Amniotic stem cell (primary cell): ENCODE measurements around the gene STX1A.
"Not testable (repeated sequence)": the region's sequence is repeated elsewhere in the genome, so short reads cannot be mapped to it uniquely, and the experiment has no call there.

Source experiments
- DNase-seq: peaks from one replicate; lab custom pipeline; 2025; lab: John Stamatoyannopoulos, UW

Gene STX1A

GRCh38 chr7:73682745-73683055 is 36.8 kb downstream of the STX1A start:
- no peak for DNase-seq

- DNase-seq, result no peak
These were observed 38.4 kb downstream of the STX1A start for GRCh38 chr7:73681031-73681430.

DNA sequence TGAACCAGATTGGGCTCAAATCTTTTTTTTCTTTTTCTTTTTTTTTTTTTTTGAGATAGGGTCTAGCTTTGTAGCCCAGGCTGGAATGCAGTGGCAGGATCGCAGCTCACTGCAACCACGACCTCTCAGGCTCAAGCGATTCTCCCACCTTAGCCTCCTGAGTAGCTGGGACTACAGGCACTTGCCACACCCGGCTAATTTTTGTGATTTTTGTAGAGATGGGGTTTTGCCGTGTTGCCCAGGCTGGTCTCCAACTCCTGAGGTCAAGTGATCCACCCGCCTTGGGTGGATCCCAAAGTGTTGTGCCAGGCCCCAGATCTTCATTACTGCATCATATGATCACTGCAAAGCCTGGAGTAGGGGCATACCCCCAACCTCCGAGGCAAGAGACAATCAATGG is 39.0 kb downstream of the STX1A start:
- DNase-seq, result no peak

DNA sequence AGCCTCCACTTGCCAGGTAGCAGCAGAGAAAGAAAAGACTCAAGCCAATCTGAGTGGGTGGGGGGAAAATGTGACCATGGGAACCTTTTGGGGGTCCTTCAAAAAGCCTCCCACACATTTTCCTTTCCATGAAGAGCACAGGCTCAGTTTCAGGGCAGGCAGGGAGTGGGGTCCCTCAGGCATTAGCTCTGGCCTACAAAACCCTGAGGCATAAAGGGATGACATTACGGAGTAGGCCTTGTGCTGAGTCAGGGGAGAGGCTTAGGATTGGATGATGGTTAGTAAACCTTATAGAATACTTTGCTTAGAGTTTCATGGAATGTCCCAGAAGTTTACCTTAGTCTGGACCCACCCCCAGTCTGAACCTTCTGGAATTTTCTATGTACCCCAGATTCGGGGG is 39.8 kb downstream of the STX1A start:
- DNase-seq, result no peak

DNA sequence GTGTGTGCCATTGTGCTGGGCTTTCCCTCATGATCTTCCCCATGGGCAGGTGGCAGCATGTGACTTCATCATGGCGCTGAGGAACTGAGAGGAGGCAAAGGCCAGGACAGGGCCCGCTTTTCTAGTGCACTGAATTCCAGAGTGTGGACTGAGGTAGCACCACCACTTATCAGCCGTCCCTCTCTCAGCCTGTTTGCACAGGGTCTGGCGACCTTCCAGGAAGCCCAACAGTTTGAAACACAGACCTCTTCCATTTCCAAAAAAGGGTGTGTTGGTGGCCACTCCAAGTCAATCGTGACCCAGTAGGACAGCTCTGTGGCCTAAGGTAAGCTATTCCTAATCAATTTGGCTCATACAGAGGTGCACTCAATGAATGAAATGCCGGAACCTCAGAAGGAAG is 40.6 kb downstream of the STX1A start:
- DNase-seq, result no peak

DNA sequence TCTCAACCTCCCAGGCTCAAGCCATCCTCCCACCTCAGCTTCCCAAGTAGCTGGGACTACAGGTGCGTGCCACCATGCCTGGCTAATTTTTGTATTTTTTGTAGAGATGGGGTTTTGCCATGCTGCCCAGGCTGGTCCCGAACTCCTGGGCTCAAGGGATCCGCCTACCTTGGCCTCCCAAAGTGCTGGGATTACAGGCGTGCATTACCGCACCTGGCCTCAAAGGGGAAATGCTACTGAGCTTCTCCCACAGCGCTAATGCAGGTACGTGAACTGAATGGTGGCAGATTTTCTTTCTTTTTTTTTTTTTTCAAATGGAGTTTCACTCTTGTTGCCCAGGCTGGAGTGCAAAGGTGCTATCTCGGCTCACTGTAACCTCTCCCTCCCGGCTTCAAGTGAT is 43.4 kb downstream of the STX1A start:
- not testable (repeated sequence) for DNase-seq

GRCh38 chr7:73674468-73675124 is 44.9 kb downstream of the STX1A start:
- no peak for DNase-seq

DNA sequence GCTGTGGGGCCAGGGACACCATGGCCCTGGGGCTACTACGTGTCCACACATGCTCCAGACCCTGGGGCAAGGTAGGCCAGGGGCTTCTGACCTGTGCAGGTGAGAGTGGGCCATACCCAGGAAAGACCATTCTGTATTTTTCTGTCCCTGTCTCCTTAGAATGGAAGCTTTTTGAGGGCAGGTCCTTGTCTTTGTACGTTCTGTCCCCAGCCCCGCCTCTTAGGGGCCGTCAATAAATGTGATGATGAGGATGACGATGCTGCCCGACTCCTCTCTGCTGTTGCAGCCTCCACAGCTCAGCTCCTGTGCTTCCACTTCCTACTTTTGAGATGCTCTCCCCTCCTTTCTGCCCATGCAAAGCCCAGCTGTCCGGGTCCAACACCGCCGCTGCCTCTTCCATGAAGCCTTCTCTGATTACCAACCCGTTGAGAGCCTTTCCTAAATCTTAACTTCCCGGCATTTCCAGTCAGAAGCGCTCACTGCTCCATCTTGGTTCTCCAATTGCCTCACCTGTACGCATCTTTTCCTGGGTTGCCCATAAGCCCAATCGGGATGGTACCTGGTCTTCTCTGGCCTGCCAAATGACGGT is 47.5 kb downstream of the STX1A start:
- DNase-seq, result no peak

GRCh38 chr7:73671322-73671661 is 48.2 kb downstream of the STX1A start:
- DNase-seq, result no peak

DNA sequence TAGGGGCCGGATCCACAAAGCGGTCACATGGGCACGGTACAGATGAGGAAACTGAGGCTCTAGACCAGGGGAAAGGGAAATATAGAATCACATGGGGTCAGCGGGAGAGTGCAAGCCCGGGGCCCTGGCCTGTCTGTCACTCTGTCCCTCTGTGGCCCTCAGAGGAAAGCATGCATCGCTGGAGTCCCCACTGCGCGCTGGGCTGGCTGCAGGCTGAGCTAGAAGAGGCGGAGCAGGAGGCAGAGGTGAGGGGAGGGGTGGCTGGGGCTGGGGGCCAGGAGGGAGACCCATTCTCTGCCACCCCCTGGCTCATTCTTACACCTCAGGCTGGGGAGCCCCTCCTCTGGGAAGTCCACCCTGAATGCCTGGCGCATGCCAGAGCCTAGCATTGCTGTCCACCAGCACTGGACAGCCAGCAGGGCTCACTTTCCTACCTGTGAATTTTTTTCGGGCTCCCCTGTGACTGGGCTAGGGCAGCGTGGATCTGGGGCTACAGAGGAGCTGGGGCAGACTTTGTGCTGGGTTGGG is 49.5 kb downstream of the STX1A start:
- DNase-seq, result no peak

- DNase-seq, result no peak
These were observed 50.2 kb downstream of the STX1A start for GRCh38 chr7:73669288-73669701.

DNA sequence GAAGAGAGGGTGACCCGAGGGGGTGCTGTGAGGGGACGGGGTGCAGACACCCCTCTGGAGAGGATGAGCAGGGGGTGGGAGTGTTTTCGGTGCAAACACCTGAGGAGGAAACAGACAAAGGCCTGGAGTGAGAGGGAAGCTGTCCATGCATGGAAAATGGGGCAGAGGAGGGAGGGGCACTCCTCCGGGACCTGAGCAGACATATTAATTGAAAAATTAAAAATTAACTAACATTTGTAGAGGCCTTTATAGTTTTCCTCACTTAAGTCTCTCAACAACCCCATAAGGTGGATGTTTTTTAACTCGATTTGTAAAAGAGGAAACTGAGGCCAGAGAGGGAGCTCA is 50.6 kb downstream of the STX1A start:
- no peak for DNase-seq

DNA sequence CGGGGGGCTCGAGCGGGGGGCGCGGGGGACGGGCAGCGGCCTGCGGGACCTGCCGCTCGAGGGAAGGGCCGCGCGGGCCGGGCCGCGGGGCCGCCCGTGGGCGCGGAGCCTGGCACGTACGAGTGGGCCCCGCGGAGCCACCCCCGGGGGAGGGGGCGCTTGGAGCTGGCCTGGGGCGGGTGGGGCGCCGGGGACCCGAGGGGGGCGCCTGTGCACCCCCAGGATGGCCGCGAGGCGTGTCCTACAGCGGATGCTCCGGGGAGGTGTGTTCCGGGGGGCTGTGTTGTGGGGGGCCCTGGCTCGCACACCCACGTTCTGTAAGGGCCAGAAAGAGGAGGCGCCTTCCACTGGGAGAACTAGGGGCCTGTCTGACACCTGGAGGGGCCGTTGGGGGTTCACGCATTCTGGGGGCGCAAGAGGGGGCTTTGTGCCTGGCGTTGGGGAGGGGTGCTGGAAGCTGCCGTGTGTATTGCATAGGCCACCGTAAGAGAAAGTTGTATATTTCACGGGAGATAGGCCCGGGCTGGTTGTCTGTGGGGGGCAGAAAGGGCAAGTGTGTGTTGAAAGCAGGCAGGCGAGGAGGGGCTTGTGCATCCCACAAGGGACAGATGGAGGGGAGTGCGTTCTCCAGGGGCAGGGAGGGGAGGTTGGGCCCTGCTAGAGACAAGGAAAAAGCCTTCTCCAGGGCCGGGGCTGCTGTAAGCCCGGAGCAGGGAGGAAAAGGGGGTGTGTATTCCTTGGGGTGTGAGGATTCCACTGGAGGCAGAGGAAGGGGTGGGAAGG is 51.2 kb downstream of the STX1A start:
- no peak for DNase-seq

DNA sequence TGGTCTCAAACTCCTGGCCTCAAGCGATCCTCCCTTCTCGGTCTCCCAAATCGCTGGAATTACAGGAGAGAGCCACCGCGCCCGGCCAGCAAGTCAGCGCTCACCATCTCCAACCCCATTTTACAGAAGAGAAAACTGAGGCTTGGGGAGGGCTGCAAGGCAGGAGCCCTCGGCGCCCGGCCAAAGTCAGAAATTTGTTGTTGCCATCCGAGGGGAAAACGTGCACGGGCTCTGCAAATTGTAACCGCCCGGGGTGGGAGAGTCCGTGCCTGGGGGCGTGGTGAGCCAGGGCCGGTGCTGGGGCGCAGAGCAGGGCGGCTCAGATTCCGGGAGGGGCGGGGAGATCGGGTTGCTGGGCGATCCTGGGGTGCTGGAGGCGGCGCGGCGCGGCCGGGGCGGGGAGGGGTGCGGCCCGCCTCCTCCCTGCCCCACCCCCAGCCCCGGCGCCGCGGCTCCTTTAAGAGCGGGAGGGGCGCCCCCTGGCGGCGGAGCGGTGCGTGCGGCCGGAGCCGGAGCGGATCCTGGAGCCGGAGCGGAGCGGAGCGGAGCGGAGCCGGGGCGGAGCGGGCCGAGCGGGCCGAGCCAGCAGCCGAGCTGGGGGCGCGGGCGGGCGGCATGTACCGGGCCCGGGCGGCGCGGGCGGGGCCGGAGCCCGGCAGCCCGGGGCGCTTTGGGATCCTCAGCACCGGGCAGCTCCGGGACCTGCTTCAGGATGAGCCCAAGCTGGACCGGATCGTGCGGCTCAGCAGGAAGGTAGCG is 51.9 kb downstream of the STX1A start, which contains the start of gene VPS37D:
Gene VPS37D, plus strand, starts transcription at position 488 of the 759 bp plus-strand sequence. Its CDS starts 128 bp downstream, at position 616.
- DNase-seq, result peak; percentile 77

DNA sequence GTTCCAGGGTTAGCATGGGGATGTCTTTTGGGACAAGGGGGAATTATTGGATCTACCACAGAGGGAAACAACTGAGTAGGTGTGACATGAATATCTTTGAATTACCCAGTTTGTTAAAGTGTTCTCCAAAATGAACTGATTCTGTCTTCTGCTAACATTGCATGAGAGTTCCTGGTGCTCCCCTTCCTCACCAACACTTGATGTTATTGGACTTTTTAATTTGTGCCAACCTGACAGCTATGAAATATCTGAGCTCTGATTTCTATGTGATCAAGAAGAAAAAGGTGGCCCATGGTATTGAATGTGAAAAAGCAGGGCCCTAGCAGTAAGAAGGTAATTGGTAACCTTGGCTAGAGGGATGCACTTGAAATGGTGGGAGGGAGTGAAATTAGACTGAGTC is 56.4 kb downstream of the STX1A start:
- no peak for DNase-seq

GRCh38 chr7:73660594-73660993 is 58.9 kb downstream of the STX1A start:
- not testable (repeated sequence) for DNase-seq

GRCh38 chr7:73659983-73660382 is 59.5 kb downstream of the STX1A start:
- DNase-seq, result no peak

DNA sequence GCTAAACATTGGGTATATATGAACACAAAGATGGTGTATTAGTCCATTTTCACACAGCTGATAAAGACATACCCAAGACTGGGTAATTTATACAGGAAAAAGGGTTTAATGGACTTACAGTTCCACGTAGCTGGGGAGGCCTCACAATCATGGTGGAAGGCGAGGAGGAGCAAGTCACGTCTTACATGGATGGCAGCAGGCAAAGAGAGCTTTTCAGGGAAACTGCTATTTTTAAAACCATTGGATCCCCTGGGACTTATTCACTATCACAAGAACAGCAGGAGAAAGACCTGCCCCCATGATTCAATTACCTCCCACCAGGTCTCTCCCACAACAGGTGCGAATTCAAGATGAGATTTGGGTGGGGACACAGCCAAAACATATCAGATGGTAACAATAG is 64.2 kb downstream of the STX1A start:
- not testable (repeated sequence) for DNase-seq

- DNase-seq, result no peak
These were observed 66.9 kb downstream of the STX1A start for GRCh38 chr7:73652541-73652949.

GRCh38 chr7:73650524-73650923 is 68.9 kb downstream of the STX1A start:
- DNase-seq, result no peak

DNA sequence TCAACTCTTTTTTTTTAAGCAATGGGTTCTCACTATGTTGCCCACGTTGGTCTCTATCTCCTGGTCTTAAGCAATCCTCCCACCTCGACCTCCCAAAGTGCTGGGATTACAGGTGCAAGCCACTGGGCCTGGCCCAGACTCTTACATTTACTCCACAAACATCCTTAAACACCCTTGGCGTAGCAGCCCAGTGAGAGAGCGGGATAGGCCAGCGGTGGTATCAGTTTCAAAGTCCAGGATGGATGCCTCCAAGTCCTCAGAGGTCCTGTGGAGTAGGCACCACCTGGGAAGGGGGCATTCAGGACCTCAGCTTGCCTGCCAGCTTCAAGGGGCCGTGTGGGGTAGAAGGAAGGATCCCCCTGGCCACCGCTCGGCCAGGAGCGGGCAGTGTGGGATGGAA is 69.9 kb downstream of the STX1A start:
- no peak for DNase-seq
